GM12878 (cell line): ENCODE results near the gene MMRN1. TPM values are rescaled to one million over a fixed set of nuclear protein-coding genes. Genes with fewer than 3 reads are reported as not detected.

Experiments
- ATAC-seq: fragments of 200-7000 bp; cut with Tn5 transposase; 3 replicates; pipeline ENCODE4 v1.9.1; 2020; ENCODE audit warnings: mild to moderate bottlenecking, moderate library complexity
- BruUV-seq: library from RNA; stranded (reverse); fragments of 400-500 nt; replicated peaks from 2 replicates; lab custom pipeline; 2021; lab: Mats Ljungman, UMichigan
- CTCF ChIA-PET: fragments of 300-600 bp; sonication (Branson Sonifier 250); formaldehyde crosslinking; extraction: SDS; loops from one replicate; lab custom pipeline; 2021; ENCODE audit warnings: inconsistent platforms; lab: Yijun Ruan, JAX
- POLR2A ChIA-PET: fragments of 350-600 bp; formaldehyde crosslinking; extraction: SDS; loops from one replicate; lab custom pipeline; 2021; ENCODE audit warnings: inconsistent platforms; lab: Charles Lee
- RAD21 ChIA-PET: fragments of 300-600 bp; sonication (Branson Sonifier 250); formaldehyde crosslinking; loops from one replicate; lab custom pipeline; 2023; ENCODE audit warnings: antibody characterized with exemption; ENCODE audit not compliant: unreplicated experiment; lab: Charles Lee
- SMC1A ChIA-PET: fragments of 300-600 bp; sonication (Branson Sonifier 250); formaldehyde crosslinking; loops from one replicate; lab custom pipeline; 2023; ENCODE audit not compliant: unreplicated experiment, uncharacterized antibody; lab: Charles Lee
- DNase-seq: peaks from one replicate; pipeline ENCODE4 v3.0.0-alpha.2; 2011; ENCODE audit warnings: low read depth, low spot score
- FAIRE-seq: peaks from 3 replicates; lab custom pipeline; 2011; peaks lifted over from hg19 to GRCh38; lab: Jason Lieb, UNC
- H2AFZ ChIP-seq: 2 replicates; pipeline ENCODE4 v1.6.0; 2011; ENCODE audit warnings: low read depth, low read length, control low read depth; ENCODE audit not compliant: control insufficient read depth
- H3K27ac ChIP-seq: 2 replicates; pipeline ENCODE4 v1.5.1; 2011; ENCODE audit warnings: control low read depth; ENCODE audit not compliant: control insufficient read depth, insufficient read depth
- H3K27me3 ChIP-seq, 2 experiments: replicated peaks in 1 of 2; 2 replicates each; pipeline versions ENCODE4 v1.6.0 to v1.6.1; 2011; ENCODE audit warnings: low read length in 1 of 2; ENCODE audit not compliant: control insufficient read depth in 2 of 2, insufficient read depth in 2 of 2
- H3K36me3 ChIP-seq, 2 experiments: 2 replicates each; pipeline ENCODE4 v1.5.1; 2011; ENCODE audit warnings: low read length in 1 of 2; ENCODE audit not compliant: control insufficient read depth in 2 of 2, insufficient read depth in 2 of 2
- H3K4me1 ChIP-seq: 2 replicates; pipeline ENCODE4 v1.6.1; 2011; ENCODE audit warnings: mild to moderate bottlenecking, low read length, moderate library complexity, mixed read lengths; ENCODE audit not compliant: control insufficient read depth, insufficient read depth
- H3K4me2 ChIP-seq: 2 replicates; pipeline ENCODE4 v1.6.0; 2011; ENCODE audit warnings: control low read depth; ENCODE audit not compliant: control insufficient read depth, insufficient read depth
- H3K4me3 ChIP-seq: fragments of 200-600 bp; sonication (generic); 2 replicates; pipeline ENCODE4 v1.5.1; 2016
- H3K79me2 ChIP-seq: 2 replicates; pipeline ENCODE4 v1.6.0; 2011; ENCODE audit warnings: low read length; ENCODE audit not compliant: control insufficient read depth, insufficient read depth
- H3K9ac ChIP-seq: 2 replicates; pipeline ENCODE4 v1.8.0; 2011; ENCODE audit warnings: low read length, control low read depth, mixed read lengths; ENCODE audit not compliant: control insufficient read depth, insufficient read depth
- H3K9me3 ChIP-seq: replicated peaks from 3 replicates; pipeline ENCODE4 v1.5.1; 2011; ENCODE audit warnings: mild to moderate bottlenecking, low read length; ENCODE audit not compliant: control insufficient read depth, insufficient read depth
- H4K20me1 ChIP-seq: 2 replicates; pipeline ENCODE4 v1.6.0; 2011; ENCODE audit not compliant: control insufficient read depth, insufficient read depth
- ATF7 ChIP-seq: fragments of 450-650 bp; IDR thresholded peaks from 2 replicates; pipeline ENCODE4 v1.6.1; 2016; ENCODE audit warnings: low read depth, mild to moderate bottlenecking
- CBFB ChIP-seq: IDR thresholded peaks from 2 replicates; pipeline ENCODE4 v1.6.1; 2016; ENCODE audit warnings: antibody characterized with exemption, low read depth
- FOS ChIP-seq: IDR thresholded peaks from 3 replicates; pipeline ENCODE4 v1.6.1; 2011; ENCODE audit warnings: borderline replicate concordance; ENCODE audit not compliant: insufficient read length; ENCODE audit errors: extremely low read depth
- GABPA ChIP-seq: IDR thresholded peaks from 2 replicates; pipeline ENCODE4 v1.6.1; 2014; ENCODE audit warnings: antibody characterized with exemption, low read depth, mild to moderate bottlenecking, inconsistent platforms
- SPI1 ChIP-seq: IDR thresholded peaks from 2 replicates; pipeline ENCODE4 v1.6.1; 2011; ENCODE audit warnings: low read depth, mild to moderate bottlenecking, low read length, moderate library complexity, borderline replicate concordance; ENCODE audit not compliant: insufficient read depth
- SREBF2 ChIP-seq: IDR thresholded peaks from 2 replicates; pipeline ENCODE4 v1.6.1; 2012; ENCODE audit warnings: mild to moderate bottlenecking, low read length
- SUPT20H ChIP-seq: IDR thresholded peaks from 2 replicates; pipeline ENCODE4 v1.6.1; 2011; ENCODE audit warnings: low read depth, mild to moderate bottlenecking, low read length, moderate library complexity, borderline replicate concordance; ENCODE audit not compliant: control insufficient read depth
- WGBS: methylation state at CpG from one replicate; pipeline ENCODE4 v1.1.6; 2016; ENCODE audit warnings: low lambda C conversion rate; ENCODE audit not compliant: insufficient replicate concordance, insufficient coverage; ENCODE audit errors: missing lambda C conversion rate; 5-methylcytosine and 5-hydroxymethylcytosine counted together
- in situ Hi-C: fragments of 300-500 bp; cut with MboI; formaldehyde crosslinking; loops from 9 replicates; pipeline ENCODE4 v1.14.3; 2018; ENCODE audit warnings: mixed read lengths
- intact Hi-C: fragments of 100-400 bp; cut with micrococcal nuclease; formaldehyde crosslinking; loops from one replicate; pipeline ENCODE4 v1.14.2; 2022; ENCODE audit not compliant: unreplicated experiment
- polyA plus RNA-seq, 11 experiments: library from polyadenylated mRNA; depleted of rRNA in 4 of 11; unstranded in 6 of 11; stranded (reverse) in 5 of 11; fragments of >200 nt; fragmentation: Nextera tagmentation in 4 of 11; fragmentation: Illumina TruSeq in 1 of 11; extraction: Ambion mirVana in 4 of 11; extraction: Trizol in 1 of 11; gene quantifications; 1 replicate in 1 of 11; 2 replicates in 10 of 11; pipeline versions ENCODE4 v1.2.1 to v1.2.3, GENCODE V29; 2011 to 2016; ENCODE audit warnings: inconsistent platforms in 2 of 11, missing spikeins in 2 of 11, low read depth in 1 of 11
- total RNA-seq, 4 experiments: library from RNA; depleted of rRNA in 3 of 4; stranded (reverse); fragments of >200 nt in 3 of 4; fragmentation: Illumina TruSeq in 1 of 4; extraction: Trizol in 1 of 4; gene quantifications; 2 replicates each; pipeline versions ENCODE4 v1.2.1 to v1.2.3, GENCODE V29; 2013 to 2021
- TF ChIP-seq, protein P1 (sequence below): IDR thresholded peaks from 2 replicates; pipeline ENCODE4 v1.6.1; 2011; ENCODE audit warnings: borderline replicate concordance, low read depth, mild to moderate bottlenecking, moderate library complexity, low read length; ENCODE audit not compliant: insufficient read depth, poor library complexity, severe bottlenecking

Gene MMRN1
- total and polyA plus RNA-seq, 10 of the 15 experiments (the other 5 are each of a cell fraction or from before 2014, with no cell fraction given): 0.50 to 3.9 (median 0.78) TPM

DNA sequence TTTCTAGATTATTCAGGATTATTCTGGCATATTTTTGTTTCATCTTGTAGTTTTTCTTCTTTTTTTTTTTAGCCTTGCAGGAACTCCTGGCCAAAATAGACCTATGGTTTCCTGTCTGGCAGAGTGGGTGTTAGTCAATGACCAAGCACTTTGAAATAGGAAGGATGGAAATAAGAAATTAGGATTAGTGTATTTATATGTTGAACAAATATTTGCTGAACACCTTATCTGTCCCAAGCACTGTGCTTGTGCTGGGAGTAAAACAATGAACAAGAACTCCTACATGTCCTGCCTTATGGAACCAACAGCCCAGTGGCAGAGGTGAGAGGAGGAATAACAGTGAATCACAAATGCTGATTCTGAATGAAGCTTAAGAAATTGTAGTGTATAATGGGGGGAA lies 4.5 kb downstream of the MMRN1 start:
- TF ChIP-seq SREBF2: no peak
- TF ChIP-seq SUPT20H: no peak
- TF ChIP-seq, protein P1, sequence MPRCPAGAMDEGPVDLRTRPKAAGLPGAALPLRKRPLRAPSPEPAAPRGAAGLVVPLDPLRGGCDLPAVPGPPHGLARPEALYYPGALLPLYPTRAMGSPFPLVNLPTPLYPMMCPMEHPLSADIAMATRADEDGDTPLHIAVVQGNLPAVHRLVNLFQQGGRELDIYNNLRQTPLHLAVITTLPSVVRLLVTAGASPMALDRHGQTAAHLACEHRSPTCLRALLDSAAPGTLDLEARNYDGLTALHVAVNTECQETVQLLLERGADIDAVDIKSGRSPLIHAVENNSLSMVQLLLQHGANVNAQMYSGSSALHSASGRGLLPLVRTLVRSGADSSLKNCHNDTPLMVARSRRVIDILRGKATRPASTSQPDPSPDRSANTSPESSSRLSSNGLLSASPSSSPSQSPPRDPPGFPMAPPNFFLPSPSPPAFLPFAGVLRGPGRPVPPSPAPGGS: no peak
- no peak for TF ChIP-seq SPI1
- H3K27me3 ChIP-seq: no peaks in the 10 kb centered on the region
- H3K36me3 ChIP-seq: no peaks in the 10 kb centered on the region
- FAIRE-seq: no peak
- H3K79me2 ChIP-seq: no peaks in the 10 kb centered on the region
- SMC1A ChIA-PET: interaction anchor here (0.6 to 2.3 kb wide), 5 partner anchors 10 to 241 kb away, joined by 3 to 5 read pairs (median 3); no protein-coding TSS in a partner anchor
- DNase-seq: no peak
- in situ Hi-C loops (no loop called here), intact Hi-C loops (loop anchor here (5.0 kb wide), 1 partner anchor 62 kb away; the partner anchor contains the start of gene SNCA)
- no peak overlapping the region for H2AFZ ChIP-seq
- no peaks in the 10 kb centered on the region for H3K4me1 ChIP-seq
- RAD21 ChIA-PET: interaction anchor here (1.0 to 1.4 kb wide), 2 partner anchors 11 to 341 kb away, joined by 4 read pairs; no protein-coding TSS in a partner anchor
- no peak overlapping the region for H3K4me3 ChIP-seq
- H4K20me1 ChIP-seq: no peaks in the 10 kb centered on the region
- POLR2A ChIA-PET: no interaction called here
- H3K4me2 ChIP-seq: no peak overlapping the region
- no peaks in the 10 kb centered on the region for H3K9me3 ChIP-seq
- ATAC-seq: no peak
- CTCF ChIA-PET: interaction anchor here (0.7 to 3.3 kb wide), 4 partner anchors 9 to 377 kb away, joined by 3 to 14 read pairs (median 4); no protein-coding TSS in a partner anchor
- H3K9ac ChIP-seq: no peak overlapping the region
- BruUV-seq: no TSS peak
- H3K27ac ChIP-seq: no peak overlapping the region

DNA sequence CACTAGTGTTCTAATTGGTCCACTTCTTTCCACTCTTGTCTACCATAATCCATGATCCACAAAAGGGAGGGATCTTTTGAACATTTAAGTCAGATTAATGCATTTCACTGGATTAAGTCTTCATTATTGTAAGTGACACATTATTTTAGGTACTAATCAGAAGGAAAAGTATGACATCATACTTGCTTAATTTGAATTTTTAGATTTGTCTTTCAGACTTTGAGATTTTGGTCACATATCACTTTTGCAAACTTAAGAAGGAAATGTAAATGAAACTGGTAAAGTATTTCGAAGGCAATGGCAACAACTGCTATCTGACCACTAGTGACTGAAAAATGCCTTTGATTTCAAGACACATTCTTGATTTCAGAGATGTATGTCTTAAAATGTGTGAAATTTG lies 5.2 kb downstream of the MMRN1 start:
- DNase-seq (no peak), ATAC-seq (no peak), FAIRE-seq (no peak)
- H3K9me3 ChIP-seq: no peaks in the 10 kb centered on the region
- ChIA-PET POLR2A (no interaction called here), SMC1A (interaction anchor here (0.7 to 2.3 kb wide), 5 partner anchors 11 to 414 kb away, joined by 3 to 5 read pairs (median 3); no protein-coding TSS in a partner anchor), CTCF (interaction anchor here (1.2 to 3.3 kb wide), 3 partner anchors 11 to 464 kb away, joined by 3 to 14 read pairs (median 3); no protein-coding TSS in a partner anchor), RAD21 (no interaction called here)
- H3K36me3 ChIP-seq: no peaks in the 10 kb centered on the region
- WGBS: 0% methylated on average over 1 of the region's 1 CpG
- H3K4me1 ChIP-seq: no peaks in the 10 kb centered on the region
- H3K27ac ChIP-seq: no peak overlapping the region
- no peaks in the 10 kb centered on the region for H3K27me3 ChIP-seq
- TF ChIP-seq CBFB (no peak), FOS (no peak), GABPA (no peak), ATF7 (peak; percentile 93)
- H2AFZ ChIP-seq: no peak overlapping the region
- intact Hi-C loops (loop anchor here (2.0 to 5.0 kb wide), 4 partner anchors 63 to 741 kb away; partner anchors contain the start of gene SNCA), in situ Hi-C loops (no loop called here)
- H3K79me2 ChIP-seq: no peaks in the 10 kb centered on the region
- H4K20me1 ChIP-seq: no peaks in the 10 kb centered on the region
- no peak overlapping the region for H3K4me3 ChIP-seq
- BruUV-seq: no TSS peak
- no peak overlapping the region for H3K9ac ChIP-seq
- H3K4me2 ChIP-seq: no peak overlapping the region
